HG03045 (cell line): ENCODE data around the gene OTUD3.
"Not testable (repeated sequence)": the region's sequence is repeated elsewhere in the genome, so short reads cannot be mapped to it uniquely, and the experiment has no call there.

ENCODE experiments used
- ATAC-seq: cut with Tn5 transposase; IDR thresholded peaks from one replicate; pipeline ENCODE4 v1.9.1; 2021; ENCODE audit warnings: mild to moderate bottlenecking, moderate library complexity; ENCODE audit not compliant: unreplicated experiment

Gene OTUD3

GRCh38 chr1:19882111-19883071, at the start of gene OTUD3:
Gene OTUD3 (plus strand): TSS chr1:19882395. CDS start chr1:19882514, 119 bp downstream.
- ATAC-seq: peak; percentile 92

- ATAC-seq: no peak
Observed at GRCh38 chr1:19835578-19835977, 46.6 kb upstream of the OTUD3 start.

GRCh38 chr1:19837866-19838265, 44.3 kb upstream of the OTUD3 start:
- no peak for ATAC-seq

DNA sequence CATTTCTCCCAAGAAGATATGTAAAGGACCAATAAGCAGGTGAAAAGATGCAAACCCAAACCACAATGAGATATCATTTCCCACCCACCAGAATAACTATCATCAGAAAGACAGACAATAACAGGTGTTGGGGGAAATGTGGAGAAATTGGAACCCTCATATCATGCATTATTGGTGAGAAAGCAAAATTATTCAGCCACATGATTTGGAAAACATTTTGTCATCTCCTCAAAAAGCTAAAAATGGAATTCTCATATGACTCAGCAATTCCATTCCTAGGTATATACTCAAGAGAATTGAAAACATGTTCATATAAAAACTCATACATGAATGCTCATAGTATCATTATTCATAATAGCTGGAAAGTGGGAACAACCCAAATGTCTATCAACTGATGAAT, 42.0 kb upstream of the OTUD3 start:
- ATAC-seq: no peak

DNA sequence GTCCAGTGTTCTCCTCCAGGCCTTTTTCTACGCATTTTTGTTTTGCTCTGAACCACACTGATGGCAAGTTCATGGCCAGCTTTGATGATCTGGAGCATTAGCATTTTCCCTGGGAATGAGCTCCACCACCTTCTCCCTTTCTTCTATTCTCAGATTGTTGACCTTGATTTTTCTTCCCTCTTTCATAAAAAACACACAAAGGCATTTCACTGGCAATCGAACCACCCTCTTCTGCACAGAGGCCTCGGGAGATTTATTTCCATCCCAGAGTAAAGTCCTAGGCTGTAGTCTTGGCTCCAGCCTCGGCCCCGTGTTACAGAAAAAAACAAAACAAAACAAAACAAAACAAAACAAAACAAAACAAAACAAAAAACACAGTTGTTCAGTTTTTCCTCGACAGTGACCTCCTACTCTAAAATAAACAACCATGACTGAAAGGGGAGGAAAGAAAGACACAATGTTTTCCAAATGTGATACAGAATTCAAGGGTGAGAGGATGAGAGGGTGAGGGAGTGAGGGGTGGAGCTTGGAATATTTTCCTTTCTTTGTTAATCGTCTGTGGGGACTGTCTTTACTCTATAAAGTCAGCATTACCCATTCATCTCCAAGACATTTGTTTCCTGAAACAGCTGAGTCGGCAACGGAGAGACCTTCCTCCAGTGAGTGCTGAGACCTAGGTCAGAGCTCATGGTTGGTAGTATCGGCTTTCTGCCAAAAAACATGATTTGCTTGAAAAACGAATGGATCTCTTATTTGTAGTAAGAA, 37.3 kb upstream of the OTUD3 start:
- no peak for ATAC-seq

- ATAC-seq: no peak
Observed at GRCh38 chr1:19845555-19845954, 36.6 kb upstream of the OTUD3 start.

GRCh38 chr1:19846338-19846737, 35.9 kb upstream of the OTUD3 start:
- ATAC-seq: no peak

DNA sequence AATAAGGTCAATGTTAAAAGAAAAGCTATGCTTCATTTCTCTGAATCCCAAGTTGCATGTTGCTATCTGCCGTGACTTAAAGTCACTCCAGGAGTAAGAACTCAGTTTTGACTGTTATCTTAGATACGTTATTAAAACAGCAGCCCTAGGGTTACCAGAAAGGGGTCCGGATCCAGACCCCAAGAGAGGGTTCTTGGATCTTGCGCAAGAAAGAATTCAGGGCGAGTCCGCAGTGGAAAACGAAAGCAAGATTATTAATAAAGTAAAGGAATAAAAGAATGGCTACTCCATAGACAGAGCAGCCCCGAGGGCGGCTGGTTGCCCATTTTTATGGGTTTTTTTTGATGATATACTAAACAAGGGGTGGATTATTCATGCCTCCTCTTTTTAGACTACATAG, 34.9 kb upstream of the OTUD3 start:
- not testable (repeated sequence) for ATAC-seq

DNA sequence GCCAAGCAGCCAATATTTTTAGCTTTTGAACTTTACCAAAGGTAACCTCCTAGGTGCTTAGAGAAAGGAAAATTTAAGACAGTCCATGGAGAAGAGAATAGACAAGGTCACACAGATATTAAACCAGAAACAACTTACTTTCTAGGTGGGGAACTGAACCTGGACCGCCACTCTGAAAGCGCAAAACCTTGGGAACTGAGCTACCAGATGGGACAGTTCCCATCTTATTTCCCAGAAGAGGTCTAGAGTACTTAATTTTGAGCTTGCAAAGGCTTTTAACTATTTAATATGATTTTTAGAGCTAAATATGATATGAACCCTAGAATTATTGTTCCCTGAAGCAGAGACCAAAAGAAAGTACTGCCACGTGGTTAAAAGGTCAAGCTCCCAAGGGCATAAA, 32.9 kb upstream of the OTUD3 start:
- ATAC-seq: not testable (repeated sequence)

- ATAC-seq: no peak
Observed at GRCh38 chr1:19850214-19850613, 32.0 kb upstream of the OTUD3 start.

DNA sequence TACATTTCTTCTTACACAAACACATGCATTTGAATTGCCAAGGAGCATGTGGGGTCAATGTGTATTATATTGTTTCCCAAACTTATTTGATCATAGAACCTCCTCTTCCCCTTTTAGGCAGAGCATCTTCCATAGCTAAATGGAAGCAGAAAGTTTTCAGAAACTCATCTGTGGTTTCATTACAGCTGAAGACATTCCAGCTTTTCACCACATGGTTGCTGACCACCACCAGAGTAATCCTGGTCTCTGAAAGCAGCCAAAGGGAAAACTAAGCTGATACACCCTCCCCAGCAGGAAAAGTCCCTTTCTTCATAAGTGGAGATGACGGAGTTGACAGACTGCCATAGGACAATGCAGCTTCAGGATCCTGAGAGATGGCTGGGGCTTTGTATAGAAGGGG, 30.2 kb upstream of the OTUD3 start:
- ATAC-seq: no peak

DNA sequence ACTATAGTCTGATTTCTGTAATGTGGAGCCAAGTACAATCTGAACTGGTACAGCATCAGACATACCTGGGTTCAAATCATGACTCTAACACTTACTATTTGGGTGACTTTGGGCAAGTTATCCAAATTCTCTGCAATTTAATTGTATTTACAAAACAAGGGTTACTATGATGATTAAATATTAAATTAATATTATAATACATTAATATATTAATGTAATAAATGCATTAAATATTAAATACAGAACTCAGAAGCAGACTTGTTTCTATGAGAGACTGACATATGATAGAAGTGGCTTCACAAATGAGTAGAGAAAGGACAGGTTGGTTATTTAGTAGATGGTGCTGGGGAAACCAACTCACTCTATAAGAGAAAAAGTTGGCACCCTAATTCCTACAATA, 27.3 kb upstream of the OTUD3 start:
- ATAC-seq: no peak

DNA sequence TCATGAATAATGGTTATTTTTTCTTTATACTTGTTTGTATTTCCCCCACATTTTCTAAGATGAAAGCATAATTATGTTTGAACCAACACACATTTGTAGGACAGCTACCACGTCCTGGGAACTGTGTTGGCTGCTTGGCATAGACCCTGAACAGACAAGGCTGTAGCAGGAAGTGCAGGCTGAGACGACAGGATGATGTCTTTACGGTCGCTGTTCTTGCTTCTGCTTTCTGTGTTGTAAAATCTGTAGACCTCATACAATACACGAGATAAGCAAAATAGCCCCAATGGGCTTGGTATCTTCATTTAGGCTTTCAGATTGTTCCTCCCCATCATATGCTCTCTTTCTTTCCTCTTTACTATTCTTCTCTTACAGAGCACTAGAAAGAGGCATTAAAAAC, 23.3 kb upstream of the OTUD3 start:
- ATAC-seq: no peak

DNA sequence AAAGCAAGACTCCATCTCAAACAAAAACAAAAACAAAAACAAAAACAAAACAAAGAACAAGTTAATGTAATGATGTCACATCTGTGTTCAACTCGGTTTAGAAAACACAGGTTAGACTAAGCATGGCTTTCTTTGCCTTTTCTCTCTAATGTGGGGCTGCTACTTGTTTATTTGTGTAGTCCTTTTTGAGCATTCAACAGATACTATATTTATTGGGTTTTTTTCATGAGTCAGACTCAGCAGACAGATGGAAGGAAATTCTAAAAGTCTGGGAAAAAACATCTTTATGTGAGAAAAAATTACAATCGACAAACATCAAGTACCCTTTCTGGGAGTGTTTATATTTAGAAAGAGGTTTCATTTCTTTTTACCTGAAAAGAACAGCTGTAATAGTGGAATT, 22.3 kb upstream of the OTUD3 start:
- no peak for ATAC-seq

DNA sequence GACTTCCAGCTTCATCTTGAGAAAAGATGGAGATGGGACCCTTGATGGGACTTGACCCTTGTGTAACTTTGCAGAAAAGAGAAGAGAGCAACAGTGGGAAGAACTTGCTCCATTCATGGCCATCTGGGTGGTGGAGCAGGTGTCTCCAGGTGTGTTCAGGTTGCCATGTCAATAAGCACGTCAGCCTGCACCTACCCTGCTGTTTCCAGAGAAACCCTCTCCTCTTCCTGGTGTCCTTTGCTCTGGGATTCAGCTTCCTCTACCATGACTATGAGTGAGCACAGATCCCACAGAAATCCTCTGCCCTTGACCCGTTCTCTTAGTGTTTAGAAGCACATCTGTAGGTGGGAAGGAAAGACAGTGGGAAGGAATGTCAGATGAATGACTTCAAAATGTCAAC, 21.8 kb upstream of the OTUD3 start:
- no peak for ATAC-seq

DNA sequence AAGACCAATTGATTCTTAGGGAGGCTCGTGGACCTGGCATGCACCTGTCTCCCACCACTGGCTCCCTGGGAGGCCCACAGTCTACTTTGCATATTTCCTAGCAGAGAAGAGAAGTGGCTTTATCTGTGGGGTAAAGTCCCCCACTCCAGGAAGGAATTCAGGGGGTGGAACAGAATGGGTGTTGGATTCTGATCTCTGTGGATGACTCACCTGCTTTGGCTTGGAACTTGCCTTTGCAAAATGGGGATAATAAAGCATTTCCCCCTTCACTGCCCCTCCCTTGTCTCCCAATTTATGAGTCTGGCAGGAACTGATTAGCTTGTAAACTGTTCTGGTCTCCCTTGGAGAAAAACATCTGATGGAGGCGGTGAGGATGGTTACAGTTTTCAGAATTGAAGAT, 21.2 kb upstream of the OTUD3 start:
- no peak for ATAC-seq

- no peak for ATAC-seq
Observed at GRCh38 chr1:19861842-19862530, 20.2 kb upstream of the OTUD3 start.

DNA sequence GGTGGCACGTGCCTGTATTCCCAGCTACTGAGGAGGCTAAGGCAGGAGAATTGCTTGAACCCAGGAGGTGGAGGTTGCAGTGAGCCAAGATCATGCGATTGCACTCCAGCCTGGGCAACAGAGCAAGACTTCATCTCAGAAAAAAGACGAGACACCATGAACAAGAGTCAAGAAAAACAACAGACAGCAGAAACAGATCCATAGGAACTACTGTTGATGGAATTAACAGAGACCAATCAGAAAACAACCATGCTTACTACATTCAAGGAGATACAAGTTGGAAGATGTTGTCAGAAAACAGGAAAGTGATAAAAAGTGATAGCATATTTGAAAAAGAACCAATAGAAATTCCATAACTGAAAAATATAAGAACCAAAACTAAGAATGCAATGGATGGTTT, 19.3 kb upstream of the OTUD3 start:
- no peak for ATAC-seq

DNA sequence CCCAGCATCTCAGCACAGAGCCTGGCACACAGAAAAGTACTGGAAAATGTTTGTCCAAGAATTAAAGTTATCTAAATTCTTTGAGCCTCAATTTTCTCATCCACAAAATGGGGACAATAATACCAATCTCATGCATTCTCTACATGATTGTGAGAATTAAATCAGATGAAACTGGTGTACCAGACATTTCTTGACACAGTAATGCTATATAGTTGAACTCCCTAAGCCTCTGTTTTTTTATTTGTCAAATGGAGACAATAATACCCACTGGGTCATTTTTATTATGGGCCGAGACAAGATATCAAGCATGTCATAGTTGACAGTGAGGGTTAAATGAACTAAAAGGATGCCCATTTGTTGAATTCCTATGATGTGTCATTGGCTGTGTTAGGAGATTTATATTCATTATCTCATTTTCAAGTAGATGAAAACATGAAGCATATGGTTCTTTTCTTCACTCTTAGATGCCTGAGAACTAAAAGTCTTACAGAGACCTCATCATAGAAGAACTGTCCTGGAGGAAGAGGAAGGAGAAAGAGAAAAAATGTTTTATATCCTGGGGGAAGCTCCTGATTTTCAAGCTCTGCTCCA, 17.5 kb upstream of the OTUD3 start:
- ATAC-seq: no peak

DNA sequence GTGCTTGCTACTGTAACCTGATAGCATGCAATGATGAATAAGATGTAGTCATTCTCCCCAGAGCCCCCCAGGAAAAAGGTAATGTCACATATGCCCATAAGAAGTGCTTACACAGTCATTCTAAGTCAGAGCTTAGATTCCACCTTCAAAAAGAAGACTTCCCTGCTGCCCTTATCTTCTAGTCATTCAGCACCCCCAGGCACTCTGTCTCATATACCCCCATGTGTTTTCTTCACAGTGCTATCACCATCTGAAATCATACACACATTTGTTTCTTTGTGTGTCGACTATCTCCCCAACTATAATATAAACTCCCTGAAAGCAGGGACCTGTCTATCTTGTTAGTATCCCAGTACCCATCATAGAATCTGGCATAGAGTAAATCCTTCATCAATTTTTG, 16.2 kb upstream of the OTUD3 start:
- ATAC-seq: no peak

DNA sequence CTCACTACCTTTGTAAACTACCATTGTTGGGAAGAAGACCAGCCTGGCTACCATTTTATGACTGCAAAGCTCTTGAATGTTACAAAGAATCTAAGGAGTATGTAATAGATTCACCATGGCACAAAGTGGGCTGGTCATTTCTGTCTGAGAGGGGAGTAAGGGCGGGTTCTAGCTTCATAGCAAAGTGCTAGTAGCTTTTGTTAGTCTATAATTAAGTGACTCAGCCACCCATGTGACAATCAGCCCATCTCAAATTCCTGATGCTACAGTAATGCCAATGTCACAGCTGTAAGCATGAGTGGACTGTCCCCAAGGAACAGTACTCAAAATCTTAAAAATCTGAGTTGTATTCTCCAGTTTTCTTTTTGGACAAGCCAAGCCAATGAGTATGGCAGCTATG, 15.4 kb upstream of the OTUD3 start:
- no peak for ATAC-seq
